GM21381 (cell line): ENCODE results near the gene NPDC1.
A peak's percentile ranks its signal among the peaks of the same experiment; 100 is the strongest.

Experiments
- ATAC-seq: cut with Tn5 transposase; IDR thresholded peaks from one replicate; pipeline ENCODE4 v1.9.1; 2021; ENCODE audit warnings: mild to moderate bottlenecking, moderate library complexity; ENCODE audit not compliant: unreplicated experiment

Gene NPDC1

GRCh38 chr9:136996361-136997292 is 49.4 kb downstream of the NPDC1 start, which contains the start of gene CLIC3:
TSS of gene CLIC3 (minus strand) at chr9:136996568. CDS start at chr9:136996543, 25 bp downstream.
- ATAC-seq, result no peak

DNA sequence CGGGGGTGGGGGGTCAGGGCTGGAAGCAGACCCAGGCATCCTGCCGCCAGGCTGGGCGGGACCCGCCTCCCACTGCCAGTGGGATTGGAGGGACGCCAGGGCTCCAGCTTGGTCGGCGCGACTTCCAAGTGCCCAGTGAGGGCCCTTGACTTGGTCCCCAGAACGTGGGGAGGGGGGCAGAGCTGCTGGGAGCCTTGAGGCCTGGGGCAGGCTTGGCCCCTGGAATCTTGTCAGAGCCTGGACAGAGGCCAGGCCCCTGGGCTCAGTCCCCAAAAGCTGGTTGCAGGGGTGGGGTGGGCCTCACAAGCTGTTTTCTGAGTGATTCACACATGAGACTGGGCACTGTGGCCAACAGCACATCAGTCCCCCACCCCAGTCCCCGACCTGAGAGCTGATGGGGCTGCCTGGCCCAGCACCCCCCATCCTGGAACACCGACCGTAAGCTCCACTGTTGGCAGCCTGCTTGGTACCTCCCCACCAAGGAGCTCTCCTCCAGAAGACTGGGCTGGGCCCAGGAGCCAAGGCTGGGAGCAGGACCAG is 50.1 kb downstream of the NPDC1 start:
- ATAC-seq, result no peak

DNA sequence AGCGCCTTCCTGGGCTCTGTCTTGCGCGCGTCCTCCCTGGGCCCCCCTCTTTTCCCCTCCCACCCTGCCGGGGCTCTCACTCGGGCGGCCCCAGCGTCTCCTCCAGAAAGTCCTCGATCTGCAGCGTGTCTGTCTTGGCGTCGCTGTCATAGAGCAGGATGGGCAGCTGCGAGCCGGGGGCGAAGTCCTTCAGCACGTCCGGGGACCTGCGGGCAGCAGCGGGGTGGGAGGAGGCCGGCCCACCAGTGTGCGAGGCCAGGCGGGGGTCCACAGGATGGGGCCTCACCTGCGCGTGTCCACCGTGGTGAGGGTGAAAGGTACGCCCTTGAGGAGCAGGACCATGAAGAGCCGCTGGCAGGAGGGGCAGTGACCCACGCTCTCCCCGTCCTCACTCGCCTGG is 50.6 kb downstream of the NPDC1 start:
- no peak for ATAC-seq

- no peak for ATAC-seq
Observed at GRCh38 chr9:136994888-136995230, 51.1 kb downstream of the NPDC1 start.

DNA sequence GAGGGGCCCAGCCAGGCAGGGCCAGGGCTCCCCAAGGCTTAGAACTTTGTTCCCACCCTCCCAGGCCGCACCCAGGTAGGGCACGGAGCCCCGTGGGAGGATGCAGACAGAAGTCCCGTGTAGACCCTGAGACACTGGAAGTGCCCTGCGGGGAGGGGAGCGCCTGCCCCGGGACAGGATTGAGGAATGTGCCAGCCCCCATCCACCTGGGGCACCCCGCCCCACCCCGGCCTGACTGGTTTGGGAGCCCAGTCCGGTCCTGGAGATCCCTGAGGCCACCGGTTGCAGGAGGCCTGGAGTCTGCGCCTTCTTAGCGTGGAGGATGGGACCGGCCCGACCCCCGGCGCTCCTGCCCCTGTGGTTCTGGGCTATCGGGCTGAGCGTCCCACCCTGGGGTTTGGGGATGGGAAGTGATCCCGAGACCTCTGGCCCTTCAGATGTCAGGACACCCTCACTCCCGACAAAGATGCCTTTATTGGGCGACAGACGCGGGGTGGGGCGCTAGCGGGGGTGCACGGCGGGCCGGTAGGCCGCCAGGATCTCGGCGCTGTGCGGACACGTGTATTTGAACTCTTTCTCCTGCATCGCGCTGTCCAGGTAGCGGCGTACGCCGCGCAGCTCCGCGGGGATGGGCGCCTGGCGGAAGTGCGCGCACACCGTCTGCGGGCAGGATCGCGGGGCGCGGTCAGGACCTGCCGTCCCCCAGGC is 51.6 kb downstream of the NPDC1 start:
- no peak for ATAC-seq

DNA sequence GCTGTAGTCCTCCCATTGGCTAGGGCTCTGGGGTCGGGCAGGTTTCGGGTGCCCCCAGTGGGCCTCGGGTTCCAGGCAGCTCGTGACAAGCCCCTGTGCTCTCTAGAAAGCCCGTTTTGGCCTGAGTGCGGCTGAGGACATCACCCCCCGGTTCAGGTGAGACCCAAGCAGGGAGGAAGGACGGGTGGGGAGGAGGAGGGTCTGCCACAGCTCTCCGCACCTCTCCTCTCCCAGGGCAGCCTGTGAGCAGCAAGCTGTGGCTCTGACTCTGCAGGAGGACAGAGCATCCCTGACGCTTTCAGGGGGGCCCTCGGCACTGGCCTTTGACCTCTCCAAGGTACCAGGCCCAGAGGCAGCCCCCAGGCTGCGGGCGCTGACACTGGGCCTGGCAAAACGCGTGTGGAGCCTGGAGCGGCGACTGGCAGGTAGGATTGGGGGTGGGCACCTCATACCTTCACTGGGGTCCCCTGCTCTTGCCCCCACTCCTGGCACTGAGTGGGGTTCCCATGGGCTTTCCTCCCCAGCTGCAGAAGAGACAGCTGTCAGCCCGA is 53.1 kb downstream of the NPDC1 start:
- no peak for ATAC-seq

DNA sequence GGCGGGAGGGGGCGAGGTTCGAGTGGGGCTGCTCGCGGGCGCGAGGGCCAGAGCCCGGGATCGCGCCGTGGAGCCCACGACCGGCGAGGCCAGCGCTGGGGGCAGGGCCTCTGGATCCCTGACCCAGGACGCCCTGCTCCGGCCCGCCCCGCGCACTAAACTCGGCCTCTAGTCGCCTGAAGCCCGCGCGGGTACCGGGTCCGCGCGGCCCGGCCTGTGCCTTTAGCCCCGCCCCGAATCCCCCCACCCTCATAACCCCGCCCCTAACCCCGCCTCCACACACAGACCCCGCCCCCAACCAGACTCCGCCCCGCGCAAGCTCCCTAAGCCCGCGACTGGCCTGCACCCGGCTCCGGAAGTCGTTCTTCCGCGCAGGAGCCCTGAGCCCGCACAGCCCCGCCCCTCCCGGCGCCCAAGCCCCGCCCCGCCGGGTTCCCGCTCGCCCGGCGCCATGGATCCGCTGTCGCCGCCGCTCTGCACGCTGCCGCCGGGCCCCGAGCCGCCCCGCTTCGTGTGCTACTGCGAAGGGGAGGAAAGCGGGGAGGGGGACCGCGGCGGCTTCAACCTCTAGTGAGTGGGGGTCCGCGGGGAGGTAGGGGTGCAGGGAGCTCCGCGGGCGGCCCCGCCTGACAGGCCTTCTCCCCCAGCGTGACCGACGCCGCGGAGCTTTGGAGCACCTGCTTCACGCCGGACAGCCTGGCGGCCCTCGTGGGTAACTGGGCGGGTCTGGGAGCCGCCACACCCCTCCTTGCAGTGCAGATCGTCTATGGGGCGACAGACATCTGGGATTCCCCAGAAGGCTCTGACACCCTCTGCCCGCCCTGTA is 53.8 kb downstream of the NPDC1 start, which contains the start of gene PAXX:
Gene PAXX, plus strand, starts transcription at position 430 of the 826 bp plus-strand sequence. Its CDS starts 22 bp downstream, at position 452.
- ATAC-seq, result peak; percentile 78

GRCh38 chr9:136990242-136990911 is 55.6 kb downstream of the NPDC1 start:
- no peak for ATAC-seq
